Kidney (tissue), 14 donors: ENCODE results near the gene SLC12A4. TPM values are rescaled to one million over a fixed set of nuclear protein-coding genes. Genes with fewer than 3 reads are reported as not detected.

Experiments used
- DNase-seq, 5 donors: peaks; one replicate each; pipeline ENCODE4 v3.0.0-alpha.2; 2013 to 2020
- FAIRE-seq: peaks from 2 replicates; lab custom pipeline; 2012; peaks lifted over from hg19 to GRCh38; lab: Jason Lieb, UNC
- H3K27ac ChIP-seq, 2 donors: one replicate each; pipeline ENCODE4 v1.7.0; 2013; ENCODE audit warnings: low read depth in 2 of 2, low read length in 2 of 2, inconsistent platforms in 1 of 2
- H3K27me3 ChIP-seq: one replicate; pipeline ENCODE4 v1.7.1; 2013; ENCODE audit warnings: low read length, inconsistent platforms; ENCODE audit not compliant: control insufficient read depth, insufficient read depth
- H3K36me3 ChIP-seq, 3 donors: one replicate each; pipeline versions ENCODE4 v1.7.0 to v1.7.1; 2013; ENCODE audit warnings: low read length in 3 of 3, control low read depth in 1 of 3, inconsistent platforms in 1 of 3; ENCODE audit not compliant: insufficient read depth in 3 of 3, control insufficient read depth in 2 of 3
- H3K4me1 ChIP-seq, 3 donors: one replicate each; pipeline versions ENCODE4 v1.7.0 to v1.7.1; 2013; ENCODE audit warnings: low read length in 3 of 3, inconsistent platforms in 1 of 3, low read depth in 1 of 3; ENCODE audit not compliant: control insufficient read depth in 2 of 3, insufficient read depth in 2 of 3
- H3K4me3 ChIP-seq, 3 donors: one replicate each; pipeline versions ENCODE4 v1.7.0 to v1.8.1; 2013; ENCODE audit warnings: low read length in 3 of 3, control low read depth in 1 of 3, inconsistent platforms in 1 of 3
- H3K9ac ChIP-seq, 3 donors: one replicate each; pipeline versions ENCODE4 v1.7.0 to v1.7.1; 2013; ENCODE audit warnings: low read length in 3 of 3, control low read depth in 1 of 3, inconsistent platforms in 1 of 3
- H3K9me3 ChIP-seq, 3 donors: one replicate each; pipeline versions ENCODE4 v1.7.0 to v1.7.1; 2013; ENCODE audit warnings: low read length in 3 of 3, control low read depth in 1 of 3, inconsistent platforms in 1 of 3; ENCODE audit not compliant: control insufficient read depth in 2 of 3, insufficient read depth in 1 of 3
- CTCF ChIP-seq: IDR thresholded peaks from 3 replicates; pipeline ENCODE4 v1.5.1; 2012; ENCODE audit warnings: mild to moderate bottlenecking, moderate library complexity, borderline replicate concordance; ENCODE audit not compliant: insufficient read depth; ENCODE audit errors: extremely low read depth
- intact Hi-C: fragments of 100-400 bp; cut with DNase I; formaldehyde crosslinking; loops from one replicate; pipeline ENCODE4 v1.11.1; 2022
- polyA plus RNA-seq: library from polyadenylated mRNA; stranded (reverse); fragments of 350-450 nt; fragmentation: Illumina TruSeq; extraction: RNeasy Lipid Tissue Mini Kit (QIAGEN cat#74804); gene quantifications from one replicate; pipeline ENCODE4 v1.2.3, GENCODE V29; 2014; ENCODE audit warnings: low read depth, low replicate concordance; ENCODE audit not compliant: insufficient read depth
- total RNA-seq: library from RNA; stranded (reverse); fragmentation: NEBNext Ultra II Directional; extraction: Animal tissue kit (Norgen Biotek cat#: 25700); gene quantifications from one replicate; pipeline ENCODE4 v1.2.1, GENCODE V29; 2021
- donor health status: control.
- donor health status: control.
- donor health status: control.
- donor health status: control.
- donor health status: control.
- donor health status: DM: yes; HTN: yes; CAD: no.
- donor health status: Normal renal cell carcinoma (clear cell type).

Gene SLC12A4
- total and polyA plus RNA-seq, 2 donors from 2014 or later, result 16.7 to 66.2 TPM

- Histone ChIP-seq H3K27ac (peak overlapping the region; percentile 90 to 92), H3K4me1 (peaks cover 0 to 25% (median 11%) of the 10 kb centered on the region in 3 donors), H3K27me3 (no peaks in the 10 kb centered on the region), H3K9ac (peak overlapping the region; percentile 52 to 93 (median 59)), H3K4me3 (peak overlapping the region; percentile 70 to 86 (median 84)), H3K9me3 (no peaks in the 10 kb centered on the region), H3K36me3 (peaks cover 0 to 6% (median 2%) of the 10 kb centered on the region in 3 donors)
- DNase-seq (peak in 2 of 5 donors; percentile 61 to 78), FAIRE-seq (no peak)
- TF ChIP-seq CTCF, result no peak
- intact Hi-C loops, result no loop called here
Observed at GRCh38 chr16:67936880-67937605, 31.4 kb downstream of the SLC12A4 start.

GRCh38 chr16:67936124-67936879 lies 32.1 kb downstream of the SLC12A4 start, which contains the start of gene PSMB10:
Gene PSMB10, minus strand, starts transcription at chr16:67936850. Its CDS starts 101 bp downstream, at chr16:67936749.
- DNase-seq, result peak in 4 of 5 donors; percentile 53 to 90 (median 78)
- FAIRE-seq, result no peak
- intact Hi-C loops, result no loop called here

GRCh38 chr16:67935402-67936123 lies 32.9 kb downstream of the SLC12A4 start:
- Histone ChIP-seq H3K9me3 (no peaks in the 10 kb centered on the region), H3K4me3 (peak overlapping the region; percentile 70 to 86 (median 84)), H3K27me3 (no peaks in the 10 kb centered on the region), H3K9ac (peak overlapping the region; percentile 80 to 93 (median 84)), H3K4me1 (peaks cover 0 to 25% (median 11%) of the 10 kb centered on the region in 3 donors), H3K27ac (peak overlapping the region; percentile 90 to 92), H3K36me3 (peaks cover 0 to 2% (median 0%) of the 10 kb centered on the region in 3 donors)
- FAIRE-seq, result peak; percentile 82
- no peak for TF ChIP-seq CTCF
- DNase-seq, result peak; percentile 97 to 99 (median 98)
- intact Hi-C loops, result no loop called here

More at GRCh38 chr16:67936124-67936879, 32.1 kb downstream of the SLC12A4 start, which contains the start of gene PSMB10:
- no peaks in the 10 kb centered on the region for H3K9me3 ChIP-seq
- H3K27ac ChIP-seq, result peak within 1 kb of the TSS; percentile 90 to 92
- peak within 1 kb of the TSS; percentile 80 to 93 (median 84) for H3K9ac ChIP-seq
- TF ChIP-seq CTCF, result no peak
- peak within 1 kb of the TSS; percentile 70 to 86 (median 84) for H3K4me3 ChIP-seq
- peaks cover 0 to 2% (median 0%) of the 10 kb centered on the region in 3 donors for H3K36me3 ChIP-seq
- H3K27me3 ChIP-seq, result no peaks in the 10 kb centered on the region
- peaks cover 0 to 25% (median 11%) of the 10 kb centered on the region in 3 donors for H3K4me1 ChIP-seq
